HG02840 (cell line): ENCODE data around the gene DBF4B.
"Not testable (repeated sequence)": the region's sequence is repeated elsewhere in the genome, so short reads cannot be mapped to it uniquely, and the experiment has no call there.

Experiments
- ATAC-seq: cut with Tn5 transposase; IDR thresholded peaks from one replicate; pipeline ENCODE4 v1.9.1; 2021; ENCODE audit warnings: mild to moderate bottlenecking, moderate library complexity, moderate number of reproducible peaks; ENCODE audit not compliant: unreplicated experiment, low FRiP score

The DBF4B gene, protein sequence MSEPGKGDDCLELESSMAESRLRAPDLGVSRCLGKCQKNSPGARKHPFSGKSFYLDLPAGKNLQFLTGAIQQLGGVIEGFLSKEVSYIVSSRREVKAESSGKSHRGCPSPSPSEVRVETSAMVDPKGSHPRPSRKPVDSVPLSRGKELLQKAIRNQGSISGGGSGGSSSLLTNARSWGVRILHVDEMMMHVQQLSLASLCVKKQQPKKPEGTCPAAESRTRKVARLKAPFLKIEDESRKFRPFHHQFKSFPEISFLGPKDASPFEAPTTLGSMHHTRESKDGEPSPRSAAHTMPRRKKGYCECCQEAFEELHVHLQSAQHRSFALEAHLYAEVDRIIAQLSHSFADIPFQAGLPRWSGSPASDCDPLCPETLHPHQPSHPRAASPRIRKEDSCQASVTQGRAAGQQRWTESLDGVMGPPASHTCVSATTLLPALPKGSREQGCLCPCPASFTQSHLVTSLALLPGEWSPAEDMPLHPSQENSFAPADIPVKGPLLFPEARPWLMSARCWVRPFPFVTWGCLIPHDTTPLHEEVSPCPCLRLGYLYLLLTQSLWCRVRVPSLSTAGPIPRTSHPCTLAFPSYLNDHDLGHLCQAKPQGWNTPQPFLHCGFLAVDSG

DNA sequence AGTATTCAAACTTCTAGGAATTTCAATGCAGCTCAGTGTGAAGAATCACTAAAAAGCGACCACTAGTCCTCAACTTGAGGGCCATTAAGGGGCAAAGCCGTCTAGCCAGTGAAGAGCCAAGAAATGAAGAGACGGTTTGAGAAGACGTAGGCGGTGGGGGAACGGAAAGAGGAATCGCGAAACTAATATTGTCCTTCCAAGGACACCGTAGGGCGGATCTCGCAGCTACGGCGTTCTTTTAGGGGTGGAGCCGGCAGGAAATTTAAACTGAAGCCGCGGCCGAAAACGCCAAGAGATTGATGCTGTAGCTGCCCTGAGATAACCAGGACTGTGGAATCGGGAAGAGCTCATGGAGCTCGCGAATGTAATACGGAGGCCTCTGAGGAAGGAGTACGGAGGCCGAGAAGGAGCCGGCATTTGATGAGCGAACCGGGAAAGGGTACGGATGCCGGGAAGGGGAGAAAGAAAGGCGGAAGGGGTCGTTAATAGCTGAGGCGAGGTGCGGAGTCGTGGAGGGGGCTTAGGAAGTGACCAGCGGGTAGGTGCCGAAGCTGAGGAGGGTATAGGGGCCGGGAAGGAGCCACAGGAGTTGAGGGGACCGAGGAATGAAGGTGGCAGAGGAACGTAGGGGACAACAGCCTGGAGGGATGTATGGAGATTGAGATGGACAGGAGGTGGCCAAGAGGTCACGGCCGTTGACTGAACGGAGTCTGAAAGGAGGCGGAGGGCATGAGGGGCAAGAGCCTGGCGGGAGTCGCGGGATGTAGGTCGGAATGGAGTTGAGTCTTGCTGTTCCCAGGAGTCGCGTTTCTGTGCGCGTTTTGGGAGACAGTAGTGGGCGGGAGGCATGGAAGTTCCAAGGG is at the start of gene DBF4B:
TSS of gene DBF4B (plus strand) at position 265 of the 863 bp plus-strand sequence. CDS start at position 421, 156 bp downstream.
- no peak for ATAC-seq

DNA sequence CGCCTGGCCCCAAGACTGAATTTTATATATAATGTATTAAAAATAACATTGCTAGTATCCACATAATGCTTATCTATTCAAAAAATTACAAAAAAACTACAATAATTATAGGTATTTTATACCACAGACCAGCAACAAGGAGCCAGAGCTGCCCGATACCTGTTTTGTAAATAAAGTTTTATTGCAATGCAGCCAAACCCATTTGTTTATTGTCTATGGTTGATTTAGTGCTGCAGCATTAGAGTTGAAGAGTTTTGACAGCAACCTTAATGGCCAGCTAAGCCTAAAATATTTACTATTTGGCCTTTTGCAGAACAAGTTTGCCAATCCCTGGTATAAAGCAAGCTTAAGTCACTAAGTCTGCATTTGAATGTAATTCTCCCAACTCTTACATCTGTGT is 46.6 kb upstream of the DBF4B start:
- ATAC-seq = no peak

DNA sequence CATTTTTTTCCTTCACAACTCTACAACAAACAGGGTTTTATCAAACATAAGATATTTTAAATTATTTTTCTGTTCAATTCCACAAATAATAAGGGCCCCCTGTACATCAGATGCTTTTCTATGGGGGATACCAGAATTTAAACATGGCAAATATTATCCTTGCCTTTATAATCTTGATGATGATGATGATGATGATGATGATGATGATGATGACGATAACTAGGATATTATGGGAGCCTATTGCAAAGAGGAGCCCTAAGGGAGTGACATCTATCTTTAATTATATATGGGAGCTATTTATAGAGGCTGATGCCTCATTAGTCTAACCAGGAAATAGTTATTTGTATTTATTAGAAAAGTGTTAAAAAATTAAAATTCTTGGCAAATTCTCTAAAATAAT is 45.4 kb upstream of the DBF4B start:
- no peak for ATAC-seq

DNA sequence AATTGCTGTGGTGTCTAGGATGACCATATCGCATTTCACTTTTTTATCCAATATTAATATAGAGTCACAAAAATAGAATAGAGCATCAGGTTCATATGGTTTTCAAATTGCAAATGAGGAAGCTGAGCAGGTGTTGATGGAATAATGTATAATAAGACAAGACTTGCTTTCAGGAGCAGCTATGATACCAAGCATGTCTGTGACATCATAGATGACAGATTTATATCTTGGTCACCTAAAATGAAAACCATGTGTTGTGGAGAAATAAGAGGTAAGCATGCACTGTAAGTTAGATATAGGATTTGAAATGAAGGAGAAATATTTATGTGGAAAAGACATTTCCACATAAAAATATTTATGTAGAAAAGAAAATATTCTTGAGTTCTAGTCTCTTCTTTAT is 43.6 kb upstream of the DBF4B start:
- no peak for ATAC-seq

DNA sequence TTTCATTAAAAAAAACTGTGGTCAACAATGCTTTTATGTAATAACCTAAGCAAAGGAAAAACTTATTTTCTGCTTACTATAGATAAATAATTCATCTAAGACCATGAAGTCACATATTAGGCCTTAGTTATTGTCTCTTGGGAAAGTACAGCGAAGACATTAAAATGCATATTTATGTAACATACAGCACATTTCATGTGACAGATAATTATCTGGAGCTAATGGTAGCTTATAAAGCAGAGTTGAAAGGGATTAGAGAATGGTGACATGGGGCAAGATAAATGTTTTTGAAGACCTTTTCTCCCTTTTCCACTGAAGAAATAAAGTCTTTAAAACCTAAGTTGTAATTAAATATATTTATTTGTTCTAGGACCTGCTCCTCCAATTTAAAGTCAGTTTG is 42.5 kb upstream of the DBF4B start:
- no peak for ATAC-seq

DNA sequence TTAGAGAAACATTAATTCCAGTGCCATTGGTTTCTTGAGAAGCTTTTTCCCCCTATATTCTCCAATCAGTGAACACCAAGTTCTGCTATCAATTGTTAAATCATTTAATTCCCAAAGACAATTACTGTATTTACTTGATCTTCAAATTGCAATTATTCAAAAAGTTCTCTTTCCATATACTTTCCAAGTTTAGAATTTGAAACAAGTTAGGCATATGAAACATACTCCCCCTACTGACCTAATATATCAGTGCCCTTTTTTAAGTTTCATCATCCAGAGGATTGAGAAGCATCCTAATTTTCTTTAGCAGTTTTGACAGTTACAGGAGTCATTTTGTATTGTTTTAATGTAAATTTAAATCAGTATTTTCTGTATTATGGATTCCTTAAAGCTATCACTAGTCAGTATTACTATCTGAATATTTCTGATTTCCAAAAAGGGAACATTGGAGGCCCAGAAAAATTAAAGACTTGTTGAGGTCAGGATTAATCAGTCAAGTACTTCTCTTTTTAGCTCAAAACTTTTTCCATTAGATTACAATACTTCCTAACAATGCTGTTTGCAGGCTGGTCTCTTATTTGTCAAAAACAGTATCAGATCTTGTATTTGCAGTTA is 35.9 kb upstream of the DBF4B start:
- ATAC-seq = no peak

DNA sequence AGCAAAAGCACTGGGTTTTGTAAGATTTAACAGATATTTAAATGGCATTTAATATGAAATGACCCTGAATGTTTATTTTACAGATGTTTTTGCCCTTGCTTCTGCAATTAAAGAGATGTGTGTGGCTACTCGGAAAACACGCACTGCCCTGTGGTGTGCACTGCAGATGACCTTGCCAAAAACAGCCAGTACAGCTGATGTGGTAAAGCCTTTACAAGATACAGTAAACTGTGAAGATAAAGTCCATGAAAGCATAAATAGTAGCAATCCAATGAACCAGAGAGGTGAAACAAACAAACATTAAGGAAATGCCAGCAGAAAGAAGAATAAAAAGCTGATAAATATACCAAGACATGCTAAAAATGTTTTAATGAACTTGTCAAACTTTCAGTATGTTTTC is 34.6 kb upstream of the DBF4B start:
- ATAC-seq = no peak

DNA sequence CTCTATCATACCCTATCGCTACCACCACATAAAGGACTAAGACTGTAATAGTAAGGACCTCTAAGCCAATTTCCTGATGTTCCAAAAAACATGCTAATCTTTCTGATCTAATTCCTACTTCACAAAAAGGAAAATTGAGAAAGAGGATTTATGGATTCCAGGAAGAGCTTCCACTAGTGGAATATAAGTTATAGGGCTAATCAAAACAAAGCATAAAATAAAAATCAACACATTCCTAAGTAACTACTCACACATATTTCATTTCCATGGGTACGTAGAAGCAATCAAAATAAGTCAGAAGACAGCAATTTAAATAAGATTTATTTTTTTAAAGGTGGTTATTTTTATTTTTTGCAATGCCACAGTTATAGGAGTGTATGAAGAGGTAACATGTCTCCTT is 31.3 kb upstream of the DBF4B start:
- no peak for ATAC-seq

DNA sequence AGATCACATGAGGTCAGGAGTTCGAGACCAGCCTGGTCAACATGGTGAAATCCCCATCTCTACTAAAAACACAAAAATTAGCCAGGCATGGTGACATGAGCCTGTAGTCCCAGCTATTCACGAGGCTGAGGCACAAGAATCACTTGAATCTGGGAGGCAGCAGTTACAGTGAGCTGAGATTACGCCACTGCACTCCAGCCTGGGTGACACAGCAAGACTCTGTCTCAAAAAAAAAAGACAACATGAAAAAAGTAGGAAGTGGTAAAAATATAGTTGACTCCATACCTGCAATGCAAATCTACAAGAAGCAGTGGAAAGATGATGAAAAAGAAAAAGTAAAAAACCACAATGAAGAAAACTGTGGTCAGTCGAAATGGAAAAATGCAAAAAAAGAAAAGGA is 25.2 kb upstream of the DBF4B start:
- not testable (repeated sequence) for ATAC-seq

DNA sequence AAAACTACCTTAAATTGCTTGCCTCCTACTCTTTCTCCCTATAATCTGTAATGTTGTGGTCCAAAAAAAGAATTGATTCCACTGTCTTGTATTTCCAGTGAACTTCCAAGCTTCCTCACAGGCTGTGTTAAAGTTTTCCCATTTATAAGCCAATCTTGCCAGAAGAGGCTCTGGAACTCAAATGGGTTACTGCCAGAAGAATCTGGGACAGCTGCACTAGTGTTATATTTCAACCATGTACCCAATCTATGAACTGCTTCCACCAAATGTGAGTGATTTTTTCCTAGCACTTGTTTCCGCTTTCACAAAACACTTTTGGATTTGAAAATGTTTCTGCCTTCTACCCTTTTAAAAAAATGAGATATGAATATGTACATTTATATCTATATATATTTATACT is 20.7 kb upstream of the DBF4B start:
- ATAC-seq = no peak

DNA sequence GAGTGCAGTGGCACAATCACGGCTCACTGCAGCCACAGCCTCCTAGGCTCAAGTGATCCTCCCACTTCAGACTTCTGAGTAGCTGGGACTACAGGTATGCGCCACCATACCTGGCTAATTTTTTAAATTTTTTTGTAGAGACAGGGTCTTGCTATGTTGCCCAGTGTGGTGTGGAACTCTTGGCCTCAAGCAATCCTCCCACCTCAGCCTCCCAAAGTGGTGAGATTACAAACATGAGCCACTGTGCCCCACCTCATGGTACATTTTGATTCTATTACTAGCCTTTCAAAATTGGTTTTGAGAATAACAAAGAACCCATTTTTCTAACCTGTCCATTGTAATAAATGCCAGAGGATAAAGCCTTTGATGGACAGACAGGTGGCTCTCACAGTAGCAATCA is 20.3 kb upstream of the DBF4B start:
- no peak for ATAC-seq

DNA sequence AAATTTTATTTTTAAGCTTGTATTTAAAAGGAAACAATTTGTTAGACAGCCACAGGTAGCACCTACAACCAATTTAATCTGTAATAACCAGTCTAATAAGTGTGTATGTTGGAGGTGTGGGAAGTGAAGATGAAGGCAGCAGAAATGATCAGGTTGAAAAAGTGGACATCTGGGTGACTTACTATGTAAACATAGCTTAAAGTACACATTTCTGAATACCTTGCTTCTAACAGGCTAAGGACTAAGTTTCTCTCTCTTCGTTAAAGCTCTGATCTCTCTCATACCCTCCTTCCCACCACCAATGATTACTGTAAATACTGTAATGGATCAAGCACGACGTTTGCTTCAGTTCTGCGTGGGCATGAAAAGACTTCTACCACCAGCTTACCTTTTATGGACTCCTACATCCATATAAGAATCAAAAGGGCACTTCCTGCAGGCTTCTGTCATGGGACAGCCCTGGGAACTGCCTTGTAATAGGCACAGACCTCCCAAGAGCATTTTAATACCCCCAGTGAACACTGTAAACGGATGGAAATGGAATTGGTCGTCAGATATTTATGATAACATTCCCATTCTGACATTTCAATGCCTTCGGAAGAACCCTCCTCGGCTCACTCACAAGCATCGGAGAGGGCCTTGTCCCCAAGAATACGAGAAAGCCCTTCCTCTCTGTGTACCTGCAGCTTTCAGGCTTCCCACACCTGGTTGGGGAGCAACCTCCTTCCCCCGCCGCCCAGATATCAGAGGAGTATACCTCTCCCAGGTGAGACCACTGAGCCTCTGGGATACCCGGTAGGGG is 19.6 kb upstream of the DBF4B start:
- ATAC-seq = no peak

DNA sequence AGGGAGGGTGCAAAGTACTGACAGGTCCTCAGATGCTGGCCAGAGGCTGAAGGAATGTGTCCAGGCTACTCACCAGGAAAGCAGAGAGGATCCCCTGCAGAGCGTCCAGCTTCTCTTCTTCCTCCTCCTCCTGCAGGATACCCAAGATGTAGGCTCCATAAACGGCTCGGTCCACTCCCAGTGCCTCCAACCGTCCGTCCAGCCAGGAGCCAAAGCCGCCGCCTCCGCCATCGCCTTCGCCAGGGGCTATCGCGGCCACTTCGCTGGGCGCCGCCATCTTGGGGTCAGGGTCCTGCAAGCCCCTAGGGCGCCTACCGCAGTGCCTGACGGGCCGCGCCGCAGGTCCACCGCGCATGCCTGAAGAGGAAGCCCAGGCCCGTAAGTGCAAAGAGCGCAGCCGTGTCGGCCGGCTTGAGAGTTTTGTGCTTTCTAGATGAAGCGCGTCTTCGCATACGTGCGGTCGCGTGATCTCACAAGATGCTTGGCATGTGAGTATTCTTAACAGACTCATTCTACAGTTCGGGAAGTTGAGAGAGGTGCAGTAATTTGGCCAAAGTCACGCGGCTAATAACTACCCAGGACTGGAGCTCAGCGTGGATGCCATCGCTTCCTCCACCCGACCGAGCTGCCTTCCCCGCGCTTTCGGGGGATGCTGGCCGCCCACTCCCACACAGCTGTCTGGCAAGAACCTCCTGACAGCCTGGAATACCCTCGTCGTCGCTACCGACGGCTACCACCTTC is 18.8 kb upstream of the DBF4B start, which contains the start of gene CCDC43:
TSS of gene CCDC43 (minus strand) at position 300 of the 741 bp plus-strand sequence. CDS start at position 277, 23 bp downstream.
- peak; percentile 79 for ATAC-seq

DNA sequence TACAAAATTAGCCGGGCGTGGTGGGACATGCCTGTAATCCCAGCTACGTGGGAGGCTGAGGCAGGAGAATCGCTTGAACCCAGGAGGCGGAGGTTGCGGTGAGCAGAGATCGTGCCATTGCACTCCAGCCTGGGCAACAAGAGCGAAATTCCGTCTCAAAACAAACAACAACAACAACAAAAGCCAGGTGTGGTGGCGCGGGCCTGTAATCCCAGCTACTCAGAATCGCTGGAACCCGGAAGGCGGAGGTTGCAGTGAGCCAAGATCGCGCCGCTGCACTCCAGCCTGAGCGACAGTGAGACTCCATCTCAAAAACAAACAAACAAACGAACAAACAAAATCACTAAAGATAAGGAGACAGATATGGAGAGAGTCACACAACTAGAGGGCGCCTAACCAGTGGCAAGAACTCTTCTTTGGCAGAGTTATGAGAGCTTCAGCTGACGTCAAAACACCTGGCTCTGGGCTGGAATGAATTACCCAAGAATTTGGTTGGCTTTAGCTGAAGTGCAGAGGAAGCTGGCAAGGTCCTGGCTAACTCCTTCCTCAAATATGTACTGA is 17.6 kb upstream of the DBF4B start:
- ATAC-seq = not testable (repeated sequence)

DNA sequence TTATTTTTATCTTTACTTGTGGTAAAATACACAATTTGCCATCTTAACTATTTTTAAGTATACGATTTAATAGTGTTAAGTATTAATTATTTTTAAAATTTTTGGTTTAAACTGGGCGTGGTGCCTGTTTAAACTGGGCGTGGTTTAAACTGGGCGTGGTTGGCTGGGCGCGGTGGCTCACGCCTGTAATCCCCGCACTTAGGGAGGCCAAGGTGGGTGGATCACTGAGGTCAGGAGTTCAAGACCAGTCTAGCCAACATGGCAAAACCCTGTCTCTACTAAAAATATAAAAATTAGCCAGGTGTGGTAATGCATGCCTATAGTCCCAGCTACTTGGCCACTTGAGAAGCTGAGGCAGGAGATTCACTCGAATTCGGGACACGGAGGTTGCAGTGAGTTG is 14.9 kb upstream of the DBF4B start:
- no peak for ATAC-seq

DNA sequence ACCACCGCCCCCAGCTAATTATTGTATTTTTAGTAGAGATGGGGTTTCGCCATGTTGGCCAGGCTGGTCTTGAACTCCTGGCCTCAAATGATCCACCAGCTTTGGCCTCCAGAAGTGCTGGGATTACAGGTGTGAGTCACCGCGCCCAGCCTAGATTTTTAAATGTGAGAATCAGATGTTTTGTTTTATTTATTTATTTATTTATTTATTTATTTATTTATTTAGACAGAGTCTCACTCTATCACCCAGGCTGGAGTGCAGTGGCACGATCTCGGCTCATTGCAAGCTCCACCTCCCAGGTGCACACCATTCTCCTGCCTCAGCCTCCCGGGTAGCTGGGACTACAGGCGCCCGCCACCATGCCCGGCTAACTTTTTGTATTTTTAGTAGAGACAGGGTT is 8.2 kb upstream of the DBF4B start:
- not testable (repeated sequence) for ATAC-seq

DNA sequence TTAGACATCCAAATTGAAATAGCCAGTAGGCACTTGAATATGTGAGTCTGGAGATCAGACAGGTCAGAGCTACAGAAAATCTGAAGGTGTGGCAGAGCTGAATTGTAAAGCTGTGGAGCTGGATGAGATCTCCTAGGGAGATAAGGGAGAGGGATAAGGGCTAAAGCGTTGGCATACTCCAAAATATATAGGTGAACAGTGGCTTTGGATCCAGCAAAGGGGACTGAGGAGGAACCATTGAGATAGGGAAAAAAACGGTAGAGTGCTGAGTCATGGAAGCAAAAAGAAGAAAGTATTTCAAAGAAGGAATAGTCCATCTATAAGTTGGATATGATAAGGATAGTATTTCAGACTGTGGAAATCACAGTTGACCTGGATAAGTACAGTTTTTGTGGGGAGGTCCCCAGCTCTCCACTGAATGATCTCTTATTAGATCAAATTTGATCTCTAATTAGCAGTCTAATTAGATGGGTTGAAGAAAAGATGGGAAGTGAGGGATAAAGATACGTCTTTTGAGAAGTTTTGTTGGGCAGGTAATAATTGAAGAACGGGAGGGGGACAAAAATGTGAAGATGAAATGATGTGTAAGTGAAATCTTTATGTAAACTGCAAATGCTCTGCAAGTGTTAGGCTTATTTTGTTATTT is 587 bp upstream of the DBF4B start:
- ATAC-seq = no peak

DNA sequence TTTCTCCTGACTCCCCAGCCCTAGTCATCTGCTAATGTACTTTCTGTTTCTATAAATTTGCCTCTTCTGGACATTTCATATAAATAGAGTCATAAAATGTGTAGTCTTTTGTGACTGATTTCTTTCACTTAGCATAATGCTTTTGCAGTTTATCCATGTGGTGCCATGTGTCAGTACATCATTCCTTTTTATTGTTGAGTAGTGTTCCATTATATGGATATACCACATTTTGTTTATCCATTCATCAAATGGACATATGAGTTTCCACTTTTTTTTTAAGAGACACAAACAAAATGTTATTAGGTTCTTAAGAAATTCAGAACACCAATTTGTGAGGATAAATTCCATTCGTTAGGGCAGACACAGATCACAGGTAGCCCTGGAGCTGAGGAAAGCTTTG is 11.0 kb downstream of the DBF4B start:
- no peak for ATAC-seq
